GM12872 (cell line): ENCODE results near the gene MUC6.

Experiments
- CTCF ChIP-seq: IDR thresholded peaks from 3 replicates; pipeline ENCODE4 v1.5.1; 2011; ENCODE audit warnings: low read depth, mild to moderate bottlenecking, low read length, moderate library complexity; ENCODE audit not compliant: insufficient read depth

The MUC6 gene

GRCh38 chr11:1074244-1075221 lies 38.0 kb upstream of the MUC6 start, which contains the start of gene MUC2:
TSS of gene MUC2 (plus strand) at chr11:1074874.
- no peak for TF ChIP-seq CTCF

DNA sequence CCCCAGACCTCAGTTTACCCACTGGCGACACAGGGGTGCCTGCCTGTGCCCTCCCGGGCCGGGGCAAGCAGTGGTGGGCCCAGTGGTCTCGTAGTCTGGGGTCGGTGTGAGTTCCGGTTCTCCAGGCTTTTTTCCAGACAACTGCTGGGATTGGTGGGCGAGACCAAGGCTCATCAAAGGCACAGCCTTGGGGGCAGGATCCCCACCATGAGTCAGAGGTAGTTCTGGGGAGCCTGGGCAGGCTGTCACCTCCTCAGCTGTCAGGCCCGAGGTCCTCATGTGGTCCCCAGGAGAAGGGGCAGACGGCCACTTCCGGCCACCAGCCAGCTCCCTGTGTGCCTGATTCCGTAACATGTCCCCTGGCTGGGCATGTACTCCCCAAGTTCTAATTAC lies 37.3 kb upstream of the MUC6 start:
- TF ChIP-seq CTCF, result no peak

DNA sequence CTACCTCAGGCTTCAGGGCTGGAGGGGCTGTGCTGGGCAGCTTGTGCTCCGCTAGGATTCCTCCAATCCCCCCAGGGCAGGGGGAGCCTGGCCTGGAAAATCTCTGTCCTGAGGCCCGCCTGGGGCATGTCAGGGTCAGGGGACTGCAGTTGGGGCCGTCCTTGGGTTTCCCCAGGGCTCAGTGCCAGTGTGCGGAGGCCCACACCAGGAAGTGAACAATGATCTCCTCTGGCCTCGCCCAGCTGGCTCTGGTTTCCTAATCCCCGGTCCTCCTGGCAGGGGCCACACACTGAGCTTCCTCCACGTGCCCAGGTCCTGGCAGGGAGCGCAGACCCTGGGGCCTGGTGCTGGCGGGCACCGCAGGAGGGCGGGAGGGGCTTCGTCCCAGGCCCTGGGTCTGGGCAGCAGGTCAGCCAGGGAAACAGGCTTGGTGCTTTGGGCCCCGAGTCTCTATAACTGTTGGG lies 36.8 kb upstream of the MUC6 start:
- no peak for TF ChIP-seq CTCF

DNA sequence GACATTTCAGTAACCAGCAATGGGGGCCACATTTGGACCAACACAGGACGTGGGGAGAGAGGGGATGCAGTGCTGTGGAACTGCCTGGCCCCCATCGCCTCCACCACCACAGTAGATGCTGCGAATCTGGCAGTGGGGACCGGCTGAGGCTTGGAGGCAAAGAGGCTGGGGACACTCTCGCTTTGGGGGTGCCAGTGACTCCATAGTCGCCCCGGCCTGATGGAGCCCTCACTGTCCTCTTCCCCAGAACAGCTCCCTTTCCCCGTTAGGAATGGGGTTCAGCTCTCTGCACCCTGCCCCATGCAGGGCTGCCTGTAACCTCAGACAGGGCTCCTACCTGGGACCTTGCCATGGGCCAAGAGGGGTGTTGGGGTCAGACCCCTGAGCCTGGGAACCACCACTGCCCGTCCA lies 36.3 kb upstream of the MUC6 start:
- no peak for TF ChIP-seq CTCF

GRCh38 chr11:1072116-1072820 lies 35.8 kb upstream of the MUC6 start:
- TF ChIP-seq CTCF, result no peak

DNA sequence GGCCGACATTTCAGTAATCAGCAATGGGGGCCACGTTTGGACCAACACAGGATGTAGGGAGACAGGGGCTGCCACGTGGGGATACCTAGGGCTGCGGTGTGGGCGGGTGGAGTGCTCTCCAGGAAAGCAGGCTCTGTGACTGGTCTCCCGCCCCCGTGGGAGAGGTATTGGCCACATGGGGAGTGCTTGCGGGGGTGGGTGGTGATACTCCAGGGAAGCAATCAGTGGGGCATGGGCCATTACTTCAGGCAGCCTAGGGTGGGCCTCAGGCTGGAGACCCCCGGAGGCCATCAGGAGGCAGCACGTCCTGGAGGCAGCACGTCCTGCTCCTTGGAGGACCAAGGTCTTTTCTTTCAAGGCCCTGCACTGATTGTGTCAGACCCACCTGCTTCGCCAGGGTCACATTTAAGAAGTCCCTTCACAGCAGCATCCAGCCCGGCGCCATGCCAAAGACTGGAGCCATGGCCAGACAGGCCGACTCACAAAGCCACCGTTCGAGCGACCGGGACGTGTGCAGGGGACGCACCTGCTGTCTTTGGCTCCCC lies 35.1 kb upstream of the MUC6 start:
- no peak for TF ChIP-seq CTCF
